Measurements from ENCODE around the gene CIBAR2. TPM values are rescaled to one million over a fixed set of nuclear protein-coding genes. Genes with fewer than 3 reads are reported as not detected.

The CIBAR2 gene
- total RNA-seq, 1 donor from 2014 or later: not detected

- Histone ChIP-seq H3K4me3 (ENCODE audit: low read depth, low read length) (no peak overlapping the region), H3K27me3 (ENCODE audit: control insufficient read depth, insufficient read depth, low read length) (no peaks in the 10 kb centered on the region), H3K36me3 (ENCODE audit: control insufficient read depth, insufficient read depth, low read length) (no peaks in the 10 kb centered on the region)
- DNase-seq (ENCODE audit: low read depth): no peak
- TF ChIP-seq CTCF (IDR thresholded peaks at IDR 0.05; ENCODE audit: insufficient read depth, low read length, poor library complexity, severe bottlenecking): no peak
These were observed 53.4 kb downstream of the CIBAR2 start for GRCh38 chr16:85058909-85059308.

GRCh38 chr16:85057948-85058347 lies 54.3 kb downstream of the CIBAR2 start:
- no peak for DNase-seq (ENCODE audit: low read depth)
- no peaks in the 10 kb centered on the region for H3K36me3 ChIP-seq (ENCODE audit: control insufficient read depth, insufficient read depth, low read length)
- no peak for TF ChIP-seq CTCF (IDR thresholded peaks at IDR 0.05; ENCODE audit: insufficient read depth, low read length, poor library complexity, severe bottlenecking)

GRCh38 chr16:85057212-85057889 lies 54.9 kb downstream of the CIBAR2 start:
- Histone ChIP-seq H3K27me3 (ENCODE audit: control insufficient read depth, insufficient read depth, low read length) (no peaks in the 10 kb centered on the region), H3K36me3 (ENCODE audit: control insufficient read depth, insufficient read depth, low read length) (no peaks in the 10 kb centered on the region), H3K4me3 (ENCODE audit: low read depth, low read length) (no peak overlapping the region)
- no peak for TF ChIP-seq CTCF (IDR thresholded peaks at IDR 0.05; ENCODE audit: insufficient read depth, low read length, poor library complexity, severe bottlenecking)
- DNase-seq (ENCODE audit: low read depth): no peak

More at GRCh38 chr16:85057948-85058347, 54.3 kb downstream of the CIBAR2 start:
- Histone ChIP-seq H3K27me3 (ENCODE audit: control insufficient read depth, insufficient read depth, low read length) (no peaks in the 10 kb centered on the region), H3K4me3 (ENCODE audit: low read depth, low read length) (no peak overlapping the region)

GRCh38 chr16:85056211-85056748 lies 56.0 kb downstream of the CIBAR2 start:
- no peaks in the 10 kb centered on the region for H3K36me3 ChIP-seq (ENCODE audit: control insufficient read depth, insufficient read depth, low read length)
- H3K4me3 ChIP-seq (ENCODE audit: low read depth, low read length): no peak overlapping the region
- no peaks in the 10 kb centered on the region for H3K27me3 ChIP-seq (ENCODE audit: control insufficient read depth, insufficient read depth, low read length)
- DNase-seq (ENCODE audit: low read depth): no peak
- peak; percentile 41 for TF ChIP-seq CTCF (IDR thresholded peaks at IDR 0.05; ENCODE audit: insufficient read depth, low read length, poor library complexity, severe bottlenecking)

- Histone ChIP-seq H3K27me3 (ENCODE audit: control insufficient read depth, insufficient read depth, low read length) (no peaks in the 10 kb centered on the region), H3K4me3 (ENCODE audit: low read depth, low read length) (no peak overlapping the region), H3K36me3 (ENCODE audit: control insufficient read depth, insufficient read depth, low read length) (no peaks in the 10 kb centered on the region)
- DNase-seq (ENCODE audit: low read depth): no peak
- TF ChIP-seq CTCF (IDR thresholded peaks at IDR 0.05; ENCODE audit: insufficient read depth, low read length, poor library complexity, severe bottlenecking): no peak
These were observed 56.6 kb downstream of the CIBAR2 start for GRCh38 chr16:85055493-85056210.
